Neuronal stem cell (in vitro differentiated cells): ENCODE results near the gene POLR2J.
A peak's percentile ranks its signal among the peaks of the same experiment; 100 is the strongest.
"Not testable (repeated sequence)": the region's sequence is repeated elsewhere in the genome, so short reads cannot be mapped to it uniquely, and the experiment has no call there.

Experiments used
- DNase-seq: peaks from one replicate; pipeline ENCODE4 v3.0.0-alpha.2; 2013; ENCODE audit warnings: low spot score
- H2AFZ ChIP-seq: one replicate; pipeline ENCODE4 v1.6.1; 2013; ENCODE audit warnings: mild to moderate bottlenecking, low read length, inconsistent platforms
- H2AK5ac ChIP-seq: 2 replicates; pipeline ENCODE4 v1.6.1; 2013; ENCODE audit warnings: low read depth, mild to moderate bottlenecking, inconsistent platforms, low read length, moderate library complexity, mixed read lengths
- H2BK120ac ChIP-seq: 2 replicates; pipeline ENCODE4 v1.6.1; 2013; ENCODE audit warnings: low read depth, mild to moderate bottlenecking, inconsistent platforms, low read length, moderate library complexity, mixed read lengths
- H2BK12ac ChIP-seq: one replicate; pipeline ENCODE4 v1.6.1; 2013; ENCODE audit warnings: low read length, inconsistent platforms
- H2BK15ac ChIP-seq: 2 replicates; pipeline ENCODE4 v1.6.1; 2013; ENCODE audit warnings: mild to moderate bottlenecking, low read length, inconsistent platforms, mixed read lengths
- H2BK5ac ChIP-seq: one replicate; pipeline ENCODE4 v1.6.1; 2013; ENCODE audit warnings: inconsistent platforms, mild to moderate bottlenecking, low read length, moderate library complexity
- H3K14ac ChIP-seq: one replicate; pipeline ENCODE4 v1.6.1; 2013; ENCODE audit warnings: low read length, inconsistent platforms
- H3K18ac ChIP-seq: 2 replicates; pipeline ENCODE4 v1.6.1; 2013; ENCODE audit warnings: low read length, inconsistent platforms
- H3K23ac ChIP-seq: 2 replicates; pipeline ENCODE4 v1.6.1; 2013; ENCODE audit warnings: low read depth, mild to moderate bottlenecking, mixed read lengths, low read length, inconsistent platforms; ENCODE audit not compliant: poor library complexity
- H3K27ac ChIP-seq: replicated peaks from 3 replicates; pipeline ENCODE4 v1.5.1; 2013; ENCODE audit warnings: low read length, inconsistent platforms
- H3K27me3 ChIP-seq, 3 experiments: 2 replicates each; pipeline ENCODE4 v1.6.1; 2013; ENCODE audit warnings: low read length in 3 of 3, mild to moderate bottlenecking in 2 of 3, inconsistent platforms in 1 of 3, low read depth in 1 of 3, mixed read lengths in 1 of 3, moderate library complexity in 1 of 3; ENCODE audit not compliant: control insufficient read depth in 3 of 3, insufficient read depth in 3 of 3
- H3K36me3 ChIP-seq, 2 donors: replicated peaks in 1 of 2; 2 replicates each; pipeline ENCODE4 v1.6.1; 2013; ENCODE audit warnings: low read length in 2 of 2; ENCODE audit not compliant: control insufficient read depth in 2 of 2, insufficient read depth in 2 of 2
- H3K4ac ChIP-seq: 2 replicates; pipeline ENCODE4 v1.6.1; 2013; ENCODE audit warnings: inconsistent platforms, mild to moderate bottlenecking, low read length, moderate library complexity
- H3K4me1 ChIP-seq, 2 donors: 1 replicate in 1 of 2; 2 replicates in 1 of 2; pipeline ENCODE4 v1.6.1; 2013; ENCODE audit warnings: low read length in 2 of 2, low read depth in 1 of 2; ENCODE audit not compliant: control insufficient read depth in 2 of 2, insufficient read depth in 1 of 2
- H3K4me2 ChIP-seq: one replicate; pipeline ENCODE4 v1.6.1; 2013; ENCODE audit warnings: mild to moderate bottlenecking, low read length, inconsistent platforms; ENCODE audit not compliant: insufficient read depth, poor library complexity, severe bottlenecking
- H3K4me3 ChIP-seq, 2 donors: 2 replicates each; pipeline ENCODE4 v1.5.1; 2013; ENCODE audit warnings: low read length in 2 of 2, mild to moderate bottlenecking in 2 of 2, inconsistent platforms in 1 of 2, moderate library complexity in 1 of 2
- H3K79me1 ChIP-seq: one replicate; pipeline ENCODE4 v1.6.1; 2013; ENCODE audit warnings: low read depth, mild to moderate bottlenecking, inconsistent platforms, low read length, moderate library complexity
- H3K9ac ChIP-seq: one replicate; pipeline ENCODE4 v1.6.1; 2013; ENCODE audit warnings: mild to moderate bottlenecking, low read depth, low read length, inconsistent platforms; ENCODE audit not compliant: poor library complexity
- H3K9me3 ChIP-seq, 2 donors: replicated peaks in 1 of 2; 2 replicates each; pipeline versions ENCODE3 to v1.6.1; 2013; ENCODE audit warnings: low read length in 2 of 2, mild to moderate bottlenecking in 2 of 2, inconsistent platforms in 1 of 2, low read depth in 1 of 2, mixed read lengths in 1 of 2, moderate library complexity in 1 of 2; ENCODE audit not compliant: control insufficient read depth in 2 of 2, insufficient read depth in 1 of 2
- H4K8ac ChIP-seq: one replicate; pipeline ENCODE4 v1.6.1; 2013; ENCODE audit warnings: low read depth, mild to moderate bottlenecking, inconsistent platforms, low read length, moderate library complexity
- H4K91ac ChIP-seq: one replicate; pipeline ENCODE4 v1.6.1; 2013; ENCODE audit warnings: low read length, low read depth, mild to moderate bottlenecking, inconsistent platforms; ENCODE audit not compliant: poor library complexity
- WGBS, 2 donors: extraction: QIAGEN DNeasy Blood & Tissue Kit; methylation state at CpG; one replicate each; pipeline ENCODE4 v1.1.7; 2013; ENCODE audit warnings: missing lambda C conversion rate in 2 of 2, mixed read lengths in 1 of 2; ENCODE audit not compliant: insufficient read length in 2 of 2, insufficient replicate concordance in 1 of 2; ENCODE audit errors: extremely low coverage in 2 of 2; 5-methylcytosine and 5-hydroxymethylcytosine counted together

Gene POLR2J

GRCh38 chr7:102456327-102456726 is 22.4 kb downstream of the POLR2J start:
- no peak overlapping the region for H2BK12ac ChIP-seq
- H3K4me3 ChIP-seq: no peak overlapping the region
- H3K4me1 ChIP-seq: peaks cover 3 to 7% of the 10 kb centered on the region in 2 donors
- no peak overlapping the region for H3K4me2 ChIP-seq
- DNase-seq: no peak
- no peak overlapping the region for H2AFZ ChIP-seq
- H2BK5ac ChIP-seq: no peak overlapping the region
- H2BK120ac ChIP-seq: no peak overlapping the region
- H3K36me3 ChIP-seq: peaks cover 24 to 44% of the 10 kb centered on the region in 2 donors
- H3K4ac ChIP-seq: no peak overlapping the region
- no peaks in the 10 kb centered on the region for H3K27me3 ChIP-seq
- no peak overlapping the region for H2BK15ac ChIP-seq
- no peak overlapping the region for H3K9ac ChIP-seq
- no peak overlapping the region for H2AK5ac ChIP-seq
- no peak overlapping the region for H3K27ac ChIP-seq
- no peak overlapping the region for H3K18ac ChIP-seq
- no peak overlapping the region for H3K14ac ChIP-seq
- no peaks in the 10 kb centered on the region for H3K9me3 ChIP-seq
- WGBS, 2 donors: no CpG with 5 or more reads among the region's 10 CpGs
- H3K23ac ChIP-seq: no peak overlapping the region
- no peak overlapping the region for H4K8ac ChIP-seq
- no peaks in the 10 kb centered on the region for H3K79me1 ChIP-seq
- no peak overlapping the region for H4K91ac ChIP-seq

- no peaks in the 10 kb centered on the region for H3K9me3 ChIP-seq
- DNase-seq: no peak
- no peak overlapping the region for H4K8ac ChIP-seq
- H3K18ac ChIP-seq: no peak overlapping the region
- no peak overlapping the region for H2BK120ac ChIP-seq
- H2BK5ac ChIP-seq: no peak overlapping the region
- no peak overlapping the region for H2BK15ac ChIP-seq
- H3K27me3 ChIP-seq: no peaks in the 10 kb centered on the region
- H3K4me3 ChIP-seq: no peak overlapping the region
- no peak overlapping the region for H3K4ac ChIP-seq
- H3K27ac ChIP-seq: no peak overlapping the region
- no peak overlapping the region for H2AK5ac ChIP-seq
- no peak overlapping the region for H3K14ac ChIP-seq
- no CpG with 5 or more reads among the region's 11 CpGs for WGBS, 2 donors
- no peak overlapping the region for H3K23ac ChIP-seq
- no peaks in the 10 kb centered on the region for H3K79me1 ChIP-seq
- no peak overlapping the region for H2AFZ ChIP-seq
- peaks cover 24 to 44% of the 10 kb centered on the region in 2 donors for H3K36me3 ChIP-seq
- H3K4me2 ChIP-seq: no peak overlapping the region
- no peak overlapping the region for H4K91ac ChIP-seq
- peaks cover 5 to 7% of the 10 kb centered on the region in 2 donors for H3K4me1 ChIP-seq
- no peak overlapping the region for H3K9ac ChIP-seq
- H2BK12ac ChIP-seq: no peak overlapping the region
Observed at GRCh38 chr7:102455596-102455995, 23.1 kb downstream of the POLR2J start.

- not testable (repeated sequence) for H2AK5ac ChIP-seq, H2BK5ac ChIP-seq, H2BK12ac ChIP-seq, H3K27ac ChIP-seq, H3K14ac ChIP-seq, H3K4me1 ChIP-seq, DNase-seq, H2AFZ ChIP-seq, H2BK15ac ChIP-seq, H4K91ac ChIP-seq, H3K79me1 ChIP-seq, H3K23ac ChIP-seq, H3K9me3 ChIP-seq, H3K4me2 ChIP-seq, H3K27me3 ChIP-seq, H2BK120ac ChIP-seq, H3K18ac ChIP-seq, H3K4ac ChIP-seq, H3K4me3 ChIP-seq, H4K8ac ChIP-seq, H3K9ac ChIP-seq
- WGBS, 2 donors: no CpG with 5 or more reads among the region's 10 CpGs
- H3K36me3 ChIP-seq: peaks cover 24 to 44% of the 10 kb centered on the region in 2 donors
Observed at GRCh38 chr7:102454932-102455331, 23.8 kb downstream of the POLR2J start.

GRCh38 chr7:102454468-102454867 is 24.3 kb downstream of the POLR2J start:
- no peaks in the 10 kb centered on the region for H3K27me3 ChIP-seq
- H3K27ac ChIP-seq: no peak overlapping the region
- no peak overlapping the region for H2AFZ ChIP-seq
- H3K4ac ChIP-seq: no peak overlapping the region
- no peak overlapping the region for H3K9ac ChIP-seq
- no peak overlapping the region for H3K23ac ChIP-seq
- no peak overlapping the region for H4K91ac ChIP-seq
- H3K9me3 ChIP-seq: no peaks in the 10 kb centered on the region
- no peak overlapping the region for H2BK15ac ChIP-seq
- no peak overlapping the region for H3K14ac ChIP-seq
- H4K8ac ChIP-seq: no peak overlapping the region
- no peak overlapping the region for H3K4me2 ChIP-seq
- H2AK5ac ChIP-seq: no peak overlapping the region
- WGBS, 2 donors: no CpG with 5 or more reads among the region's 12 CpGs
- H2BK5ac ChIP-seq: no peak overlapping the region
- no peak overlapping the region for H2BK120ac ChIP-seq
- H2BK12ac ChIP-seq: no peak overlapping the region
- DNase-seq: no peak
- no peak overlapping the region for H3K4me3 ChIP-seq
- peak overlapping the region; percentile 29 for H3K18ac ChIP-seq
- H3K36me3 ChIP-seq: peaks cover 23 to 42% of the 10 kb centered on the region in 2 donors
- no peaks in the 10 kb centered on the region for H3K79me1 ChIP-seq
- peaks cover 5 to 7% of the 10 kb centered on the region in 2 donors for H3K4me1 ChIP-seq
